CD4-positive, CD25-positive, alpha-beta regulatory T cell (primary cell): Measurements from ENCODE around the gene FAM209B. TPM values are rescaled to one million over a fixed set of nuclear protein-coding genes. Genes with fewer than 3 reads are reported as not detected.

Experiments used
- ATAC-seq, 2 donors: fragments of 150-1000 bp; cut with Tn5 transposase; one replicate each; pipeline ENCODE4 v1.10.0; 2021; ENCODE audit warnings: low read depth in 2 of 2, moderate number of reproducible peaks in 2 of 2, moderate library complexity in 1 of 2
- DNase-seq, 3 donors: peaks; one replicate each; pipeline versions ENCODE4 v3.0.0 to v3.0.0-alpha.2; 2012 to 2022; ENCODE audit warnings: mixed read lengths in 1 of 3
- H3K27ac ChIP-seq: one replicate; pipeline ENCODE4 v1.7.0; 2013; ENCODE audit warnings: mild to moderate bottlenecking, low read length; ENCODE audit not compliant: insufficient read depth, poor library complexity, severe bottlenecking
- H3K27me3 ChIP-seq: one replicate; pipeline ENCODE4 v1.7.0; 2013; ENCODE audit warnings: low read length; ENCODE audit not compliant: control insufficient read depth, insufficient read depth
- H3K36me3 ChIP-seq: one replicate; pipeline ENCODE4 v1.7.0; 2013; ENCODE audit warnings: mild to moderate bottlenecking, low read length, moderate library complexity; ENCODE audit not compliant: control insufficient read depth, insufficient read depth
- H3K4me1 ChIP-seq: 2 replicates; pipeline ENCODE4 v1.7.0; 2013; ENCODE audit warnings: mild to moderate bottlenecking, low read length; ENCODE audit not compliant: insufficient read depth, control insufficient read depth, poor library complexity, severe bottlenecking
- H3K4me3 ChIP-seq: one replicate; pipeline ENCODE4 v1.7.0; 2013; ENCODE audit warnings: low read depth, mild to moderate bottlenecking, low read length, moderate library complexity
- H3K9me3 ChIP-seq, 2 experiments: 1 replicate in 1 of 2; 2 replicates in 1 of 2; pipeline ENCODE4 v1.7.0; 2013; ENCODE audit warnings: low read length in 2 of 2, mild to moderate bottlenecking in 1 of 2, moderate library complexity in 1 of 2; ENCODE audit not compliant: control insufficient read depth in 2 of 2
- H3K27ac Mint-ChIP-seq, 3 donors: one replicate each; pipeline ENCODE4 v1.8.0; 2020 to 2022; ENCODE audit warnings: mild to moderate bottlenecking in 3 of 3, mixed read lengths in 3 of 3, moderate library complexity in 2 of 3
- H3K27me3 Mint-ChIP-seq: one replicate; pipeline ENCODE4 v1.8.0; 2022; ENCODE audit warnings: mild to moderate bottlenecking, mixed read lengths
- H3K36me3 Mint-ChIP-seq: one replicate; pipeline ENCODE4 v1.8.0; 2020; ENCODE audit warnings: mixed read lengths
- H3K4me1 Mint-ChIP-seq, 4 donors: one replicate each; pipeline ENCODE4 v1.8.0; 2020 to 2022; ENCODE audit warnings: mixed read lengths in 4 of 4, mild to moderate bottlenecking in 1 of 4
- H3K4me3 Mint-ChIP-seq, 4 donors: one replicate each; pipeline ENCODE4 v1.8.0; 2020 to 2022; ENCODE audit warnings: mild to moderate bottlenecking in 4 of 4, mixed read lengths in 4 of 4, moderate library complexity in 3 of 4
- H3K9me3 Mint-ChIP-seq, 7 donors: one replicate each; pipeline ENCODE4 v1.8.0; 2020 to 2022; ENCODE audit warnings: mixed read lengths in 7 of 7, mild to moderate bottlenecking in 3 of 7, moderate library complexity in 2 of 7
- polyA plus RNA-seq, 4 donors: library from polyadenylated mRNA; unstranded; fragments of 300-500 nt; fragmentation: Illumina TruSeq; gene quantifications; one replicate each; pipeline ENCODE4 v1.2.3, GENCODE V29; 2021
- total RNA-seq: library from RNA; stranded (reverse); gene quantifications from one replicate; pipeline ENCODE4 v1.2.3, GENCODE V29; 2022

Gene FAM209B
- total and polyA plus RNA-seq, 5 donors from 2014 or later = 0.96 to 1.3 TPM; not detected in 3

GRCh38 chr20:56581701-56582100 is 48.7 kb downstream of the FAM209B start:
- ATAC-seq (no peak), DNase-seq (no peak)
- Histone ChIP-seq H3K36me3 (no peaks in the 10 kb centered on the region), H3K4me3 (no peak overlapping the region), H3K9me3 (no peaks in the 10 kb centered on the region), H3K4me1 (no peaks in the 10 kb centered on the region), H3K27ac (no peak overlapping the region), H3K27me3 (no peaks in the 10 kb centered on the region)
- Mint-ChIP-seq H3K27me3 (peaks cover 6% of the 10 kb centered on the region), H3K36me3 (no peaks in the 10 kb centered on the region), H3K4me1 (no peaks in the 10 kb centered on the region), H3K27ac (no peak overlapping the region), H3K4me3 (no peak overlapping the region), H3K9me3 (no peaks in the 10 kb centered on the region)

- H3K27me3 Mint-ChIP-seq = peaks cover 6% of the 10 kb centered on the region
- H3K9me3 ChIP-seq = no peaks in the 10 kb centered on the region
- no peak for ATAC-seq
- H3K9me3 Mint-ChIP-seq = no peaks in the 10 kb centered on the region
- H3K27ac ChIP-seq = no peak overlapping the region
- no peak for DNase-seq
- no peaks in the 10 kb centered on the region for H3K27me3 ChIP-seq
- no peak overlapping the region for H3K4me3 ChIP-seq
- no peak overlapping the region for H3K27ac Mint-ChIP-seq
- H3K36me3 ChIP-seq = no peaks in the 10 kb centered on the region
- no peaks in the 10 kb centered on the region for H3K4me1 ChIP-seq
- no peaks in the 10 kb centered on the region for H3K4me1 Mint-ChIP-seq
- no peak overlapping the region for H3K4me3 Mint-ChIP-seq
- H3K36me3 Mint-ChIP-seq = no peaks in the 10 kb centered on the region
Measured at GRCh38 chr20:56582542-56582941, 49.5 kb downstream of the FAM209B start.

DNA sequence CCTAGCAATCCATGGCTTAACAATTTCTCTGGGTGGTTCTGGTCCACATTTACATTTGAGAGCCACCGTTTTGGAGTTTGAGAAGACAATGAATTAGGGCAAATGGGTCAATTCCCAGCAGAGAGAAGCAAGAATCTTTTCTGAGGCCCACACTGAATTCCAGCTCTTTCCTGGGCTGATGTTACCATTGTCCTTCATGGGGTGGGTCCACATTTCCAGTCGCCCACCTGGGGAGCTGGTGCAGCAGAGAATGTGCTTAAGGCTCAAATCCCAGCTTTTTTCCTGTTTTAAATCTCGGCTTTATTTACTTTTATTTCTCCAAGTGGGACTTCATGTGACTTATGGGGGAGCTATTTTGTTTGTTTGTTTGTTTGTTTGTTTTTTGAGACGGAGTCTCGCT is 51.9 kb downstream of the FAM209B start:
- Histone ChIP-seq H3K27ac (no peak overlapping the region), H3K4me3 (no peak overlapping the region), H3K27me3 (no peaks in the 10 kb centered on the region), H3K4me1 (no peaks in the 10 kb centered on the region), H3K9me3 (no peaks in the 10 kb centered on the region), H3K36me3 (no peaks in the 10 kb centered on the region)
- H3K27ac Mint-ChIP-seq = no peak overlapping the region
- ATAC-seq = no peak
- H3K36me3 Mint-ChIP-seq = no peaks in the 10 kb centered on the region
- H3K9me3 Mint-ChIP-seq = peaks cover 0 to 1% (median 0%) of the 10 kb centered on the region in 7 donors
- DNase-seq = no peak
- H3K4me1 Mint-ChIP-seq = no peaks in the 10 kb centered on the region
- peaks cover 6% of the 10 kb centered on the region for H3K27me3 Mint-ChIP-seq
- H3K4me3 Mint-ChIP-seq = no peak overlapping the region

Other genes starting within 250 kb of the FAM209B start
- 14.8 TPM for gene FAM210B, start 174.3 kb upstream of the FAM209B start, total RNA-seq
- 10 to 100 TPM; 33.0 to 40.3 (median 35.6) TPM for gene FAM210B, start 174.3 kb upstream of the FAM209B start, polyA plus RNA-seq
- 3.6 TPM for gene AURKA, start 141.0 kb upstream of the FAM209B start, total RNA-seq
- 1 to 10 TPM; 2.1 to 4.2 (median 3.5) TPM for gene AURKA, start 141.0 kb upstream of the FAM209B start, polyA plus RNA-seq
- gene CSTF1, start 140.6 kb upstream of the FAM209B start, total RNA-seq = 24.5 TPM
- gene CSTF1, start 140.6 kb upstream of the FAM209B start, polyA plus RNA-seq = 10 to 100 TPM; 48.8 to 61.7 (median 56.4) TPM
- 9.8 TPM for gene CASS4, start 121.0 kb upstream of the FAM209B start, total RNA-seq
- 1 to 10 TPM in 3 of 4 donors, under 1 TPM in 1; 0.96 to 4.0 (median 2.9) TPM for gene CASS4, start 121.0 kb upstream of the FAM209B start, polyA plus RNA-seq
- 74.3 TPM for gene RTF2, start 64.6 kb upstream of the FAM209B start, total RNA-seq
- 100 to 1,000 TPM; 110 to 133 (median 123) TPM for gene RTF2, start 64.6 kb upstream of the FAM209B start, polyA plus RNA-seq
- gene FAM209A, start 8.5 kb upstream of the FAM209B start, total RNA-seq = 6.1 TPM
- gene FAM209A, start 8.5 kb upstream of the FAM209B start, polyA plus RNA-seq = 1 to 10 TPM in 1 of 4 donors, under 1 TPM in 3; 0.43 to 1.1 (median 0.58) TPM
- not detected for gene TFAP2C, start 96.1 kb downstream of the FAM209B start, total RNA-seq
- gene TFAP2C, start 96.1 kb downstream of the FAM209B start, polyA plus RNA-seq = not detected